ENCODE data around the gene C1QTNF9. TPM values are rescaled to one million over a fixed set of nuclear protein-coding genes. Genes with fewer than 3 reads are reported as not detected.
"Not testable (repeated sequence)": the region's sequence is repeated elsewhere in the genome, so short reads cannot be mapped to it uniquely, and the experiment has no call there.

C1QTNF9 gene
- total RNA-seq, 1 donor from 2014 or later = not detected

DNA sequence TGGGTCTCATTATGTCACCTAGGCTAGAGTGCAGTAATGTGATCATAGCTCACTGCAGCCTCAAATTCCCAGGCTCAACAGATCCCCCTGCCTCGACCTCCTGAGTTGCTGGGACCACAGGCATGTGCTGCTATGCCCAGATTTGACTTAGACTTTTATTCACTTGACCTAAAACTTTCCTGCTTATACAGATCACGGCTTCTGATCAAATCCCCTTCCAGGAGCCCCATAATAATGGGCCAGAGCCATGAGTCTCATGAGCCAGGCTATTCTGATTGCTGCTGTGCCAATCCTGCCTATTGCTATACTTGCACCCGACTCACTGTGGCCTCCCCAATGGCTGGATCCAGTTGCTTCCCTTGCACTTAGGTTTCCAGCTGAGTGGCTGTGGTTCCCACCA lies 42.0 kb downstream of the C1QTNF9 start:
- intact Hi-C loops (cut with micrococcal nuclease) = no loop called here

DNA sequence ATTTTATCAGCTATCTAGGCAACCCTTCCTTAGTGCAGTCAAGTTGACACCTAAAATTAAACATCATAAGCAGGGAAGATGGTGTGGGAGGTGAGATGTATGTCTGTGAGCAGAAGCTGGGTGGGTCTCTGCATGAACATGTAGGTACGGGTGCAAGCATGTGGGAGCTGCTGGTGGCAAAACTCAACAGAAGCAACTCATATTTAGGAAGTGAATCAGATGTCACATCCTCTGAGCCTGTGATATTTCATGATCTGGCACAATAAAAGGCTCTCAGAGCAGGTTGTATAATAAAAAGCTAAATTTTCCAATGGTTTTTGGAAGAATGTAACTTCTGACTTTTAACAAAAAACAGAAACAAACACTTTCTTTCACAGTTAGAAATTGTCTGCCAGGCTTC lies 44.4 kb downstream of the C1QTNF9 start:
- no peaks in the 10 kb centered on the region for H3K36me3 Mint-ChIP-seq (ENCODE audit: low read depth)
- H3K4me1 Mint-ChIP-seq = no peaks in the 10 kb centered on the region
- H3K27ac Mint-ChIP-seq = no peak overlapping the region
- DNase-seq = peak; percentile 40
- intact Hi-C loops (cut with micrococcal nuclease) = no loop called here
- H3K4me3 Mint-ChIP-seq = no peak overlapping the region
- no peaks in the 10 kb centered on the region for H3K27me3 Mint-ChIP-seq
- H3K9me3 Mint-ChIP-seq = no peaks in the 10 kb centered on the region

More for the DNA sequence above, 42.0 kb downstream of the C1QTNF9 start:
- peak; percentile 27 for DNase-seq
- H3K36me3 Mint-ChIP-seq (ENCODE audit: low read depth) = no peaks in the 10 kb centered on the region
- H3K9me3 Mint-ChIP-seq = no peaks in the 10 kb centered on the region
- H3K4me1 Mint-ChIP-seq = no peaks in the 10 kb centered on the region
- no peak overlapping the region for H3K4me3 Mint-ChIP-seq
- no peaks in the 10 kb centered on the region for H3K27me3 Mint-ChIP-seq
- H3K27ac Mint-ChIP-seq = no peak overlapping the region

DNA sequence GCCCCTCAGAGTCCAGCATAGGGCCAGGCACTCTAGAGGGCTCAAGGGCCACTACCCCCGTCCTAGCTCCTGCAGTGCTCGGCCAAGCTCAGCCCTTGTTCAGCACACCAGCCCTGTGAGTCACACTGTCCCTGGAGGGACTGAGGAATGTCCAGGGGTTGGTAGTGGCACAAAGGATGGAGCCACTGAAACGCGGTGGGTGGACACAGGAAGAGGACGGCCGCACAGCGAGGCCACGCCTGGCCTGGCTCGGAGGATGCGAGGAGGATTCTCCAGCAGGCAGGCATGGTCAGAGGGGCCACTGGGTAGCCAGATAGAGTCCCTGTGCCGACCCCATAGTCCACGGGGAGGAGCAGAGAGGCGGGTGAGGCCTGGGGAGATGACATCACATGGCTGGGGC lies 45.7 kb downstream of the C1QTNF9 start:
- H3K4me1 Mint-ChIP-seq = no peaks in the 10 kb centered on the region
- intact Hi-C loops (cut with micrococcal nuclease) = no loop called here
- no peaks in the 10 kb centered on the region for H3K9me3 Mint-ChIP-seq
- no peak overlapping the region for H3K4me3 Mint-ChIP-seq
- H3K27me3 Mint-ChIP-seq = no peaks in the 10 kb centered on the region
- H3K36me3 Mint-ChIP-seq (ENCODE audit: low read depth) = no peaks in the 10 kb centered on the region
- no peak overlapping the region for H3K27ac Mint-ChIP-seq
- no peak for DNase-seq

DNA sequence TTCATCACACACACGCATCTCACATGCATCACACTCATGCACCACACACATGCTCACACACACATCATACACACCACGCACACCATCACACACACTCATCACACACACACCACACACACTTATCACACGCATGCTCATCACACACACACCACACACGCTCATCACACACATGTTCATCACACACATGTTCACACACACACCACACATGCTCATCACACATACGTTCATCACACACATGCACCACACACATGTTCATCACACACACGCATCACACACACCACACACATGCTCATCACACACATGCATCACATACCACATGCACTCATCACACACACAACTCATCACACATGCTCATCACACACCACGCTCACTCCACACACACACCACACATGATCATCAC lies 46.9 kb downstream of the C1QTNF9 start:
- H3K27me3 Mint-ChIP-seq = no peaks in the 10 kb centered on the region
- H3K27ac Mint-ChIP-seq = no peak overlapping the region
- intact Hi-C loops (cut with micrococcal nuclease) = no loop called here
- H3K9me3 Mint-ChIP-seq = no peaks in the 10 kb centered on the region
- H3K4me1 Mint-ChIP-seq = no peaks in the 10 kb centered on the region
- no peaks in the 10 kb centered on the region for H3K36me3 Mint-ChIP-seq (ENCODE audit: low read depth)
- no peak overlapping the region for H3K4me3 Mint-ChIP-seq
- no peak for DNase-seq

DNA sequence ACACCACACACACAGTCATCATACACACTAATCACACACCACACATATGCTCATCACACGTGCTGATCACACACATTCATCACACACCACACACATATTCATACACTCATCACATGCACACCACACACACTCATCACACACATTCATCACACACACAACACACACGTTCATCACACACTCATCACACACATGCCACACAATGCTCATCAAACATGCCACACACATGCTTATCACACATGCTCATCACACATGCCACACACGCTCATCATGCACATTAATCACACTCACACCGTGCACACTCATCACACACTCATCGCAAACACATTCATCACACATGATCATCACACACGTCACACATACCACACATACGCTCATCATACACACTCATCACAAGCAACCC lies 47.5 kb downstream of the C1QTNF9 start:
- Mint-ChIP-seq H3K27me3 (no peaks in the 10 kb centered on the region), H3K4me1 (no peaks in the 10 kb centered on the region), H3K4me3 (no peak overlapping the region), H3K36me3 (ENCODE audit: low read depth) (no peaks in the 10 kb centered on the region), H3K27ac (no peak overlapping the region), H3K9me3 (no peaks in the 10 kb centered on the region)
- intact Hi-C loops (cut with micrococcal nuclease) = no loop called here
- DNase-seq = no peak

DNA sequence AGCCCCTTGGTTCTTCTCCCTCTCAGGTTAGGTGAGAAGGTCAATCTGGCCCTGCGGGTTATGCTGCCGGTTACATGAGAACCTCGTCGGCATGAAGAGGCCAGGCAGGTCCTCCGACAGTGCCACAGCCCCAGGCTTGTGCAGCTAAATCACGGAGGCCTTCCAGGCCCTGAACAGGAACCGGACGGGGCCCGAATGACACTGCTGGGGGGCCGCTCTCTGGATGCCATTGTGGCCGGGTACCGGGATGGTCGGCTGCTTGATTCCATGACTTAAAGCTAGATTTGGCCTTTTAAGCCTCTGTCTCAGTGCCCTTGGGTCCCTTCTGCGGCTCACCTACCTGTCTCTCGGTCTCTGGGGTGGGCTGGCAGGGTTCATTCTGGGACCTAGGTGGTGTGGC lies 48.4 kb downstream of the C1QTNF9 start:
- Mint-ChIP-seq H3K4me1 (no peaks in the 10 kb centered on the region), H3K36me3 (ENCODE audit: low read depth) (no peaks in the 10 kb centered on the region), H3K27me3 (no peaks in the 10 kb centered on the region), H3K9me3 (no peaks in the 10 kb centered on the region), H3K27ac (no peak overlapping the region), H3K4me3 (no peak overlapping the region)
- intact Hi-C loops (cut with micrococcal nuclease) = no loop called here
- no peak for DNase-seq

- intact Hi-C loops (cut with micrococcal nuclease); H3K36me3 Mint-ChIP-seq (ENCODE audit: low read depth); H3K9me3 Mint-ChIP-seq; H3K27ac Mint-ChIP-seq; H3K4me3 Mint-ChIP-seq; H3K27me3 Mint-ChIP-seq; DNase-seq; H3K4me1 Mint-ChIP-seq: not testable (repeated sequence)
Observed at GRCh38 chr13:24358836-24359235, 49.5 kb downstream of the C1QTNF9 start.

GRCh38 chr13:24359252-24359651 lies 49.9 kb downstream of the C1QTNF9 start:
- H3K27me3 Mint-ChIP-seq; intact Hi-C loops (cut with micrococcal nuclease); H3K9me3 Mint-ChIP-seq; H3K36me3 Mint-ChIP-seq (ENCODE audit: low read depth); DNase-seq; H3K27ac Mint-ChIP-seq; H3K4me3 Mint-ChIP-seq; H3K4me1 Mint-ChIP-seq: not testable (repeated sequence)

- DNase-seq = no peak
- H3K9me3 Mint-ChIP-seq = no peaks in the 10 kb centered on the region
- H3K27ac Mint-ChIP-seq = no peak overlapping the region
- H3K4me3 Mint-ChIP-seq = no peak overlapping the region
- no peaks in the 10 kb centered on the region for H3K36me3 Mint-ChIP-seq (ENCODE audit: low read depth)
- intact Hi-C loops (cut with micrococcal nuclease) = no loop called here
- H3K27me3 Mint-ChIP-seq = no peaks in the 10 kb centered on the region
- no peaks in the 10 kb centered on the region for H3K4me1 Mint-ChIP-seq
Observed at GRCh38 chr13:24360106-24360505, 50.7 kb downstream of the C1QTNF9 start.

DNA sequence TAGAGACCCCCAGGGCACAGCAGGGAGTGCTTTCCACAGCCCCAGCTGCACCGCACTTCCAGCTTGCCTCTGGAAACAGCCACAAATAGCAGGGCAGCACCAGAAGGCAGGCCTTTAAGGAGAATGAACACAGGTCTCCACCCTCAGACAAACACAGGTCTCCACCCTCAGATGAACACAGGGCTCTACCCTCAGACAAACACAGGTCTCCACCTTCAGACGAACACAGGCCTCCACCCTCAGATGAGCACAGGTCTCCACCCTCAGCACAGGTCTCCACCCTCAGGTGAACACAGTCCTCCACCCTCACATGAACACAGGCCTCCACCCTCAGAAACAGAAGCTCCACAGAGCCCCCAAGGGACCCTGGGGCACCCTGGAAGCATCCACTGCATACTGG lies 51.7 kb downstream of the C1QTNF9 start:
- no peaks in the 10 kb centered on the region for H3K36me3 Mint-ChIP-seq (ENCODE audit: low read depth)
- no peak overlapping the region for H3K27ac Mint-ChIP-seq
- no peaks in the 10 kb centered on the region for H3K27me3 Mint-ChIP-seq
- no peaks in the 10 kb centered on the region for H3K4me1 Mint-ChIP-seq
- H3K4me3 Mint-ChIP-seq = no peak overlapping the region
- H3K9me3 Mint-ChIP-seq = no peaks in the 10 kb centered on the region
- no peak for DNase-seq
- intact Hi-C loops (cut with micrococcal nuclease) = no loop called here

GRCh38 chr13:24361852-24362366 lies 52.5 kb downstream of the C1QTNF9 start:
- H3K4me3 Mint-ChIP-seq = no peak overlapping the region
- intact Hi-C loops (cut with micrococcal nuclease) = no loop called here
- no peak for DNase-seq
- H3K27ac Mint-ChIP-seq = no peak overlapping the region
- no peaks in the 10 kb centered on the region for H3K36me3 Mint-ChIP-seq (ENCODE audit: low read depth)
- no peaks in the 10 kb centered on the region for H3K9me3 Mint-ChIP-seq
- H3K27me3 Mint-ChIP-seq = no peaks in the 10 kb centered on the region
- no peaks in the 10 kb centered on the region for H3K4me1 Mint-ChIP-seq

- intact Hi-C loops (cut with micrococcal nuclease) = no loop called here
- Mint-ChIP-seq H3K4me3 (no peak overlapping the region), H3K27me3 (no peaks in the 10 kb centered on the region), H3K36me3 (ENCODE audit: low read depth) (no peaks in the 10 kb centered on the region), H3K4me1 (no peaks in the 10 kb centered on the region), H3K9me3 (no peaks in the 10 kb centered on the region), H3K27ac (no peak overlapping the region)
- no peak for DNase-seq
Observed at GRCh38 chr13:24362435-24362952, 53.1 kb downstream of the C1QTNF9 start.

DNA sequence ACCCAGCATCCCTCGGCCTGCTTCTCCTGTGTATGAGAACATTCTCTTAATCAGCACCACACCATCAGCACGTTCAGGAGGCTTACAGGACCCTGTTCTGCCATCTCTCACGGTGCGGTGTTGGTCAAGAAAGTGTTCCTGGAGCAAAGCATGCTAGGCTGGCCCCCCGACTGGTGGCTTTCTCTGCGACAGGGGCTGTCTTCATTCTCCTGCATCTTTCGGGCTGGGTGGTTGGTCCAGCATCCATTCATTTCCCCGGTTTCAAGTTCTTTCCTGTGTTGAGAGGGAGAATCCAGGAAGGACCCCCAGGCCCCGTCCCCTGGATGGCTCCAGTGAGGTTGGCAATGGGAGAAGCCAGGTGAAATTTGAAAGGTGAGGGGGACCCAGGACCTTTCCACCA lies 55.8 kb downstream of the C1QTNF9 start:
- Mint-ChIP-seq H3K27ac (no peak overlapping the region), H3K9me3 (no peaks in the 10 kb centered on the region), H3K4me3 (no peak overlapping the region), H3K36me3 (ENCODE audit: low read depth) (no peaks in the 10 kb centered on the region), H3K27me3 (no peaks in the 10 kb centered on the region), H3K4me1 (no peaks in the 10 kb centered on the region)
- no peak for DNase-seq
- intact Hi-C loops (cut with micrococcal nuclease) = no loop called here

DNA sequence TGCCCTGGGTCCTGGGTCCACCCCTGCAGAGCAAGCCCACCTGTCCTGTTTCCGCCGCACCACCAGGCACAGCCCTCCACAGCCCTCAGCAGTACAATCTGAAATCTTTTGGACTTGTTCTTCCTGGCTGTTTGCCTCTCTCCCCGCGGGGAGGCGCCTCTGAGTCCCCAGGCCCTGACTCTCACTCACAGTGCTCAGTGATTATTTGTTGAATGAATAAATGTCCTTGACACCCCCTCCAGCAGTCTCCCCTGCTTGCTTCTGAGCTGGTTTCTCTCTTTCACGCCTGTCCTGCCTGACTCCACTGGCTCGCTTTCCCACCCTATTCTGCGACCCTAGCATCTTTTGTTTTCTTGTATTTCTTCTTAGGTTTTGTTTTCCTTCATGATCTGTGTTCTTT lies 56.9 kb downstream of the C1QTNF9 start:
- H3K9me3 Mint-ChIP-seq, H3K27ac Mint-ChIP-seq: not testable (repeated sequence)

GRCh38 chr13:24371273-24371672 lies 61.9 kb downstream of the C1QTNF9 start:
- intact Hi-C loops (cut with micrococcal nuclease); H3K4me3 Mint-ChIP-seq; H3K27ac Mint-ChIP-seq; DNase-seq; H3K4me1 Mint-ChIP-seq; H3K9me3 Mint-ChIP-seq; H3K36me3 Mint-ChIP-seq (ENCODE audit: low read depth): not testable (repeated sequence)
- H3K27me3 Mint-ChIP-seq = peaks cover 14% of the 10 kb centered on the region

More for the DNA sequence above, 56.9 kb downstream of the C1QTNF9 start:
- DNase-seq; intact Hi-C loops (cut with micrococcal nuclease); H3K4me3 Mint-ChIP-seq; H3K4me1 Mint-ChIP-seq; H3K36me3 Mint-ChIP-seq (ENCODE audit: low read depth); H3K27me3 Mint-ChIP-seq: not testable (repeated sequence)

Data from activated CD4-positive, alpha-beta T cell treated with anti-CD3 and anti-CD28 coated beads, Interleukin-2, amount 10 ng/mL, durations not matched to agents 24 days and 14 days (primary cell).